H9 (cell line): ENCODE measurements around the gene IGFBP1. TPM values are rescaled to one million over a fixed set of nuclear protein-coding genes. Genes with fewer than 3 reads are reported as not detected.

Experiments
- DNase-seq: peaks from one replicate; pipeline ENCODE4 v3.0.0-alpha.2; 2017
- H2AFZ ChIP-seq: one replicate; pipeline ENCODE4 v1.6.1; 2013; ENCODE audit warnings: mild to moderate bottlenecking, low read length, control low read depth, moderate library complexity
- H2AK5ac ChIP-seq: 2 replicates; pipeline ENCODE4 v1.6.1; 2013; ENCODE audit warnings: low read length, control low read depth, mixed read lengths; ENCODE audit not compliant: insufficient read length
- H2BK120ac ChIP-seq: one replicate; pipeline ENCODE4 v1.6.1; 2013; ENCODE audit warnings: low read depth, mild to moderate bottlenecking, low read length, control low read depth, inconsistent platforms; ENCODE audit not compliant: poor library complexity, severe bottlenecking
- H2BK12ac ChIP-seq: 2 replicates; pipeline ENCODE4 v1.6.1; 2013; ENCODE audit warnings: low read length, control low read depth, mixed read lengths, low read depth; ENCODE audit not compliant: insufficient read length
- H2BK15ac ChIP-seq: 2 replicates; pipeline ENCODE4 v1.6.1; 2013; ENCODE audit warnings: low read depth, low read length, control low read depth
- H2BK20ac ChIP-seq: one replicate; pipeline ENCODE4 v1.6.1; 2013; ENCODE audit warnings: low read depth, mild to moderate bottlenecking, low read length, control low read depth, inconsistent platforms; ENCODE audit not compliant: poor library complexity, severe bottlenecking
- H2BK5ac ChIP-seq: 2 replicates; pipeline ENCODE4 v1.6.1; 2013; ENCODE audit warnings: low read length, control low read depth, mixed read lengths; ENCODE audit not compliant: insufficient read length
- H3K14ac ChIP-seq: 2 replicates; pipeline ENCODE4 v1.6.1; 2013; ENCODE audit warnings: low read length, control low read depth; ENCODE audit not compliant: insufficient read depth
- H3K18ac ChIP-seq: 2 replicates; pipeline ENCODE4 v1.6.1; 2013; ENCODE audit warnings: low read depth, mild to moderate bottlenecking, mixed read lengths, low read length, control low read depth; ENCODE audit not compliant: insufficient read length
- H3K23ac ChIP-seq: 2 replicates; pipeline ENCODE4 v1.6.1; 2013; ENCODE audit warnings: low read length, control low read depth, mixed read lengths, low read depth; ENCODE audit not compliant: insufficient read length
- H3K23me2 ChIP-seq: 2 replicates; pipeline ENCODE4 v1.6.1; 2013; ENCODE audit warnings: low read depth, mild to moderate bottlenecking, mixed read lengths, low read length, control low read depth; ENCODE audit not compliant: insufficient read length, poor library complexity, severe bottlenecking
- H3K27ac ChIP-seq: 2 replicates; pipeline ENCODE4 v1.5.1; 2013; ENCODE audit warnings: low read length, control low read depth, mixed read lengths, low read depth; ENCODE audit not compliant: insufficient read length
- H3K27me3 ChIP-seq: 2 replicates; pipeline ENCODE4 v1.6.1; 2013; ENCODE audit warnings: low read length, control low read depth, inconsistent platforms; ENCODE audit not compliant: insufficient read depth
- H3K4ac ChIP-seq: 2 replicates; pipeline ENCODE4 v1.6.1; 2013; ENCODE audit warnings: low read depth, mild to moderate bottlenecking, control low read depth, inconsistent platforms, low read length, moderate library complexity
- H3K4me1 ChIP-seq: 2 replicates; pipeline ENCODE4 v1.6.1; 2013; ENCODE audit warnings: low read length, control low read depth, inconsistent platforms; ENCODE audit not compliant: insufficient read depth
- H3K4me2 ChIP-seq: 2 replicates; pipeline ENCODE4 v1.6.1; 2013; ENCODE audit warnings: low read length, control low read depth, mixed read lengths; ENCODE audit not compliant: insufficient read length, insufficient read depth
- H3K56ac ChIP-seq: 2 replicates; pipeline ENCODE4 v1.6.1; 2013; ENCODE audit warnings: low read depth, mild to moderate bottlenecking, mixed read lengths, low read length, control low read depth; ENCODE audit not compliant: insufficient read length
- H3K79me1 ChIP-seq: 2 replicates; pipeline ENCODE4 v1.6.1; 2013; ENCODE audit warnings: low read depth, mild to moderate bottlenecking, moderate library complexity, low read length, control low read depth, inconsistent platforms; ENCODE audit not compliant: insufficient read depth, poor library complexity, severe bottlenecking
- H3K79me2 ChIP-seq: 2 replicates; pipeline ENCODE4 v1.6.1; 2013; ENCODE audit warnings: low read length, control low read depth, inconsistent platforms; ENCODE audit not compliant: insufficient read depth
- H3K9ac ChIP-seq: 2 replicates; pipeline ENCODE4 v1.6.1; 2013; ENCODE audit warnings: low read length, control low read depth, mixed read lengths; ENCODE audit not compliant: insufficient read length; ENCODE audit errors: extremely low read depth
- H3K9me3 ChIP-seq: one replicate; pipeline ENCODE4 v1.6.1; 2013; ENCODE audit warnings: low read depth, low read length, inconsistent platforms; ENCODE audit not compliant: control insufficient read depth
- H3T11ph ChIP-seq: one replicate; pipeline ENCODE4 v1.6.1; 2013; ENCODE audit warnings: mild to moderate bottlenecking, low read length, control low read depth, inconsistent platforms
- H4K20me1 ChIP-seq: one replicate; pipeline ENCODE4 v1.6.1; 2013; ENCODE audit not compliant: control insufficient read depth, insufficient read length, insufficient read depth
- H4K5ac ChIP-seq: 2 replicates; pipeline ENCODE4 v1.6.1; 2013; ENCODE audit warnings: low read depth, mild to moderate bottlenecking, mixed read lengths, low read length, control low read depth; ENCODE audit not compliant: insufficient read length
- H4K8ac ChIP-seq: replicated peaks from 2 replicates; pipeline ENCODE4 v1.6.1; 2013; ENCODE audit warnings: low read length, control low read depth, mixed read lengths, low read depth; ENCODE audit not compliant: insufficient read length
- H4K91ac ChIP-seq: 2 replicates; pipeline ENCODE4 v1.6.1; 2013; ENCODE audit warnings: low read depth, mild to moderate bottlenecking, moderate library complexity, mixed read lengths, low read length, control low read depth; ENCODE audit not compliant: insufficient read length
- H3K27ac Mint-ChIP-seq, 3 experiments: 2 replicates in 2 of 3; 3 replicates in 1 of 3; pipeline ENCODE4 v1.8.0; 2020 to 2021; ENCODE audit warnings: mixed read lengths in 3 of 3, mild to moderate bottlenecking in 1 of 3, moderate library complexity in 1 of 3
- H3K27me3 Mint-ChIP-seq: 2 replicates; pipeline ENCODE4 v1.8.0; 2021; ENCODE audit warnings: low read depth, mild to moderate bottlenecking, moderate library complexity, mixed read lengths
- H3K36me3 Mint-ChIP-seq, 3 experiments: 2 replicates in 2 of 3; 3 replicates in 1 of 3; pipeline ENCODE4 v1.8.0; 2020 to 2021; ENCODE audit warnings: low read depth in 3 of 3, mixed read lengths in 3 of 3; ENCODE audit not compliant: insufficient read depth in 1 of 3
- H3K4me1 Mint-ChIP-seq, 2 experiments: 2 replicates each; pipeline ENCODE4 v1.8.0; 2020; ENCODE audit warnings: mixed read lengths in 2 of 2
- H3K4me3 Mint-ChIP-seq, 2 experiments: 2 replicates in 1 of 2; 3 replicates in 1 of 2; pipeline ENCODE4 v1.8.0; 2020 to 2021; ENCODE audit warnings: mild to moderate bottlenecking in 2 of 2, mixed read lengths in 2 of 2, moderate library complexity in 1 of 2
- H3K9me3 Mint-ChIP-seq, 2 experiments: 2 replicates in 1 of 2; 3 replicates in 1 of 2; pipeline ENCODE4 v1.8.0; 2020; ENCODE audit warnings: mild to moderate bottlenecking in 2 of 2, mixed read lengths in 2 of 2, moderate library complexity in 1 of 2
- CTCF ChIP-seq: fragments of 200-600 bp; sonication (generic); conservative IDR thresholded peaks from 3 replicates; pipeline ENCODE4 v1.8.0; 2021; ENCODE audit warnings: antibody characterized with exemption, mild to moderate bottlenecking
- WGBS: extraction: QIAGEN DNeasy Blood & Tissue Kit; methylation state at CpG from one replicate; pipeline ENCODE4 v1.1.7; 2013; ENCODE audit warnings: missing lambda C conversion rate, low lambda C conversion rate, mixed read lengths; ENCODE audit not compliant: insufficient read length; ENCODE audit errors: extremely low coverage; 5-methylcytosine and 5-hydroxymethylcytosine counted together
- total RNA-seq: library from RNA; stranded (reverse); gene quantifications from 2 replicates; pipeline ENCODE4 v1.2.1, GENCODE V29; 2021

Gene IGFBP1
- total RNA-seq, 1 experiment from 2014 or later = not detected

- no peak overlapping the region for H4K8ac ChIP-seq
- no peak overlapping the region for H3K18ac ChIP-seq
- H3T11ph ChIP-seq = no peak overlapping the region
- H4K91ac ChIP-seq = no peak overlapping the region
- H2BK15ac ChIP-seq = no peak overlapping the region
- no peaks in the 10 kb centered on the region for H3K4me1 ChIP-seq
- H3K23me2 ChIP-seq = no peaks in the 10 kb centered on the region
- H3K27ac ChIP-seq = no peak overlapping the region
- H3K9me3 ChIP-seq = no peaks in the 10 kb centered on the region
- H2BK12ac ChIP-seq = no peak overlapping the region
- H3K9ac ChIP-seq = no peak overlapping the region
- no peak overlapping the region for H2BK20ac ChIP-seq
- Mint-ChIP-seq H3K27ac (no peak overlapping the region), H3K4me1 (peaks cover 0 to 1% of the 10 kb centered on the region in 2 experiments; a peak in 2 of 4 replicates), H3K36me3 (peaks cover 0 to 18% (median 2%) of the 10 kb centered on the region in 3 experiments; a peak in 2 of 7 replicates), H3K9me3 (peaks cover 0 to 2% of the 10 kb centered on the region in 2 experiments; a peak in 2 of 5 replicates), H3K4me3 (no peak overlapping the region), H3K27me3 (peaks cover 34% of the 10 kb centered on the region)
- no peaks in the 10 kb centered on the region for H3K79me2 ChIP-seq
- no peak for DNase-seq
- WGBS = no CpG with 5 or more reads among the region's 7 CpGs
- peaks cover 3% of the 10 kb centered on the region; the same call in 1 of the 2 replicates for H3K27me3 ChIP-seq
- H3K14ac ChIP-seq = no peak overlapping the region
- H3K56ac ChIP-seq = no peak overlapping the region
- no peaks in the 10 kb centered on the region for H4K20me1 ChIP-seq
- H3K79me1 ChIP-seq = no peaks in the 10 kb centered on the region
- TF ChIP-seq CTCF = no peak
- no peak overlapping the region for H2BK120ac ChIP-seq
- no peak overlapping the region for H2AK5ac ChIP-seq
- H2AFZ ChIP-seq = no peak overlapping the region
- H3K23ac ChIP-seq = no peak overlapping the region
- no peak overlapping the region for H3K4me2 ChIP-seq
- no peak overlapping the region for H2BK5ac ChIP-seq
- H3K4ac ChIP-seq = no peak overlapping the region
- H4K5ac ChIP-seq = no peak overlapping the region
These were observed 24.7 kb downstream of the IGFBP1 start for GRCh38 chr7:45912972-45913371.
